ENCODE results near the gene PCLAF. TPM values are rescaled to one million over a fixed set of nuclear protein-coding genes. Genes with fewer than 3 reads are reported as not detected.
"Not testable (repeated sequence)": the region's sequence is repeated elsewhere in the genome, so short reads cannot be mapped to it uniquely, and the experiment has no call there.

PCLAF gene
- total and polyA plus RNA-seq, 4 donors: 3.5 to 36.2 (median 6.0) TPM

DNA sequence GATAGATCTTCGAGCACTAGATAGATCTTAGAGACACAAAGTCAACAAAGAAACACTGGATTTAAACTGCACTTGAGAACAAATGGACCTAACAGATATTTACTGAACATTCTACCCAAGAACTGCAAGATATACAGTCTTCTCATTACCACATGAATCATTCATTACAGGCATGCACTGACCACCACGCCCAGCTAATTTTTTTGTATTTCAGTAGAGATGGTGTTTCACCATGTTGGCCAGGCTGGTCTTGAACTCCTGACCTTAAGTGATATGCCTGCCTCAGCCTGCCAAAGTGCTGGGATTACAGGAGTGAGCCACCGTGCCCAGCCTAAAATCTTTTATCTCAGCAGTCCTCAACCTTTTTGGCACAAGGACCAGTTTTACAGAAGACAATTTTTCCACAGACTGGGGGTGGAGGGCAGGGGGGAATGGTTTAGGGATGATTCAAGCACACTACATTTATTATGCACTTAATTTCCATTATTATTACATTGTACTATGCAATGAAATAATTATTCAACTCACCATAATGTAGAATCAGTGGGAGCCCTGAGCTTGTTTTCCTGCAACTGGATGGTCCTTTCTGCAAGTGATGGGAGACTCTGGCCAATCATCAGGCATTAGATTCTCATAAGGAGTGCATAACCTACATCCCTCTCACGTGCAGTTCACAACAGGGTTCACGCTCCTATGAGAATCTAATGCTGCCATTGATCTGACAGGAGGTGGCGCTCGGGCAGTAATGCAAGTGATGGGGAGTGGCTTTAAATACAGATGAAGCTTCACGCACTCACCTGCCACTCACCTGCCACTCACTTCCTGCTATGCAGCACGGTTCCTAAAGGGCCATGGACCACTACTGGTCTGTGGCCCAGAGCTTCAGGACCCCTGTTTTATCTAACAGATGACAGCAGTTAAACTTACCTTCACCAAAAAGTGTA, 47.0 kb downstream of the PCLAF start:
- no peak overlapping the region for H3K9ac ChIP-seq (ENCODE audit: insufficient read depth in 1 of 2, low read length in 2 of 2)
- no peak overlapping the region for H3K4me3 ChIP-seq
- DNase-seq (no peak), ATAC-seq (ENCODE audit: insufficient read depth, low FRiP score) (no peak)
- H3K27me3 ChIP-seq (ENCODE audit: control insufficient read depth in 3 of 3, insufficient read depth in 3 of 3, low read length in 2 of 3): no peaks in the 10 kb centered on the region
- 78 to 81% methylated on average over 9 of the region's 9 CpGs for WGBS, 2 donors
- H3K4me1 ChIP-seq (ENCODE audit: control insufficient read depth in 5 of 5, insufficient read depth in 5 of 5, low read length in 5 of 5): peaks cover 0 to 5% (median 0%) of the 10 kb centered on the region in 5 donors
- H3K9me3 ChIP-seq (ENCODE audit: control insufficient read depth in 4 of 4, insufficient read depth in 3 of 4, low read length in 3 of 4): no peaks in the 10 kb centered on the region
- no peak overlapping the region for H3K27ac ChIP-seq (ENCODE audit: low read depth in 1 of 2, low read length in 1 of 2)
- TF ChIP-seq, protein P1, sequence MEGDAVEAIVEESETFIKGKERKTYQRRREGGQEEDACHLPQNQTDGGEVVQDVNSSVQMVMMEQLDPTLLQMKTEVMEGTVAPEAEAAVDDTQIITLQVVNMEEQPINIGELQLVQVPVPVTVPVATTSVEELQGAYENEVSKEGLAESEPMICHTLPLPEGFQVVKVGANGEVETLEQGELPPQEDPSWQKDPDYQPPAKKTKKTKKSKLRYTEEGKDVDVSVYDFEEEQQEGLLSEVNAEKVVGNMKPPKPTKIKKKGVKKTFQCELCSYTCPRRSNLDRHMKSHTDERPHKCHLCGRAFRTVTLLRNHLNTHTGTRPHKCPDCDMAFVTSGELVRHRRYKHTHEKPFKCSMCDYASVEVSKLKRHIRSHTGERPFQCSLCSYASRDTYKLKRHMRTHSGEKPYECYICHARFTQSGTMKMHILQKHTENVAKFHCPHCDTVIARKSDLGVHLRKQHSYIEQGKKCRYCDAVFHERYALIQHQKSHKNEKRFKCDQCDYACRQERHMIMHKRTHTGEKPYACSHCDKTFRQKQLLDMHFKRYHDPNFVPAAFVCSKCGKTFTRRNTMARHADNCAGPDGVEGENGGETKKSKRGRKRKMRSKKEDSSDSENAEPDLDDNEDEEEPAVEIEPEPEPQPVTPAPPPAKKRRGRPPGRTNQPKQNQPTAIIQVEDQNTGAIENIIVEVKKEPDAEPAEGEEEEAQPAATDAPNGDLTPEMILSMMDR (IDR thresholded peaks at IDR 0.05; ENCODE audit: control extremely low read depth, extremely low read depth): no peak
- H3K36me3 ChIP-seq (ENCODE audit: control insufficient read depth in 4 of 4, insufficient read depth in 4 of 4, low read length in 4 of 4): no peaks in the 10 kb centered on the region

DNA sequence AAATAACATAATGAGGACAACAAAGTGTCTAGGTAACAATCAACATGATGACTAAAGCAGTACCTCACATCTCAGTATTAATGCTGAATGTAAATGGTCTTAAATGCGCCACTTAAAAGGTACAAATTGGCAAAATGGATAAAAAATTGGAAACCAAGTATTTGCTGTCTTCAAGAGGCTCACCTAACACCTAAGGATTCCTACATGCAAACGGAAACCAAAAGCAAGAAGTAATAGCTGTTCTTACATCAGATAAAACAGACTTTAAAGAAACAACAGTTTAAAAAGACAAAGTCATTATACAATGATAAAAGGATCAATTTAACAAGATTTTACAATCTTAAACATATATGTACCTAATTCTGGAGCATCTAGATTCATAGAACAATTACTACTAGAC, 47.7 kb downstream of the PCLAF start:
- no peaks in the 10 kb centered on the region for H3K36me3 ChIP-seq (ENCODE audit: control insufficient read depth in 4 of 4, insufficient read depth in 4 of 4, low read length in 4 of 4)
- no peaks in the 10 kb centered on the region for H3K4me1 ChIP-seq (ENCODE audit: control insufficient read depth in 5 of 5, insufficient read depth in 5 of 5, low read length in 5 of 5)
- no peaks in the 10 kb centered on the region for H3K9me3 ChIP-seq (ENCODE audit: control insufficient read depth in 4 of 4, insufficient read depth in 3 of 4, low read length in 3 of 4)
- TF ChIP-seq, protein P1 (IDR thresholded peaks at IDR 0.05; ENCODE audit: control extremely low read depth, extremely low read depth): no peak
- DNase-seq (no peak), ATAC-seq (ENCODE audit: insufficient read depth, low FRiP score) (no peak)
- WGBS, 2 donors: 90 to 95% methylated on average over 2 of the region's 2 CpGs
- H3K27me3 ChIP-seq (ENCODE audit: control insufficient read depth in 3 of 3, insufficient read depth in 3 of 3, low read length in 2 of 3): no peaks in the 10 kb centered on the region
- no peak overlapping the region for H3K9ac ChIP-seq (ENCODE audit: insufficient read depth in 1 of 2, low read length in 2 of 2)
- H3K27ac ChIP-seq (ENCODE audit: low read depth in 1 of 2, low read length in 1 of 2): no peak overlapping the region
- H3K4me3 ChIP-seq: no peak overlapping the region

DNA sequence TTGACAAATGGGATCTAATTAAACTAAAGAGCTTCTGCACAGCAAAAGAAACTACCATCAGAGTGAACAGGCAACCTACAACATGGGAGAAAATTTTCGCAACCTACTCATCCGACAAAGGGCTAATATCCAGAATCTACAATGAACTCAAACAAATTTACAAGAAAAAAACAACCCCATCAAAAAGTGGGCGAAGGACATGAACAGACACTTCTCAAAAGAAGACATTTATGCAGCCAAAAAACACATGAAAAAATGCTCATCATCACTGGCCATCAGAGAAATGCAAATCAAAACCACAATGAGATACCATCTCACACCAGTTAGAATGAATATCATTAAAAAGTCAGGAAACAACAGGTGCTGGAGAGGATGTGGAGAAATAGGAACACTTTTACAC, 49.6 kb downstream of the PCLAF start:
- 50 to 58% methylated on average over 2 of the region's 3 CpGs for WGBS, 2 donors
- H3K4me1 ChIP-seq (ENCODE audit: control insufficient read depth in 5 of 5, insufficient read depth in 5 of 5, low read length in 5 of 5); H3K27me3 ChIP-seq (ENCODE audit: control insufficient read depth in 3 of 3, insufficient read depth in 3 of 3, low read length in 2 of 3); H3K27ac ChIP-seq (ENCODE audit: low read depth in 1 of 2, low read length in 1 of 2); H3K36me3 ChIP-seq (ENCODE audit: control insufficient read depth in 4 of 4, insufficient read depth in 4 of 4, low read length in 4 of 4); H3K9me3 ChIP-seq (ENCODE audit: control insufficient read depth in 4 of 4, insufficient read depth in 3 of 4, low read length in 3 of 4); DNase-seq; H3K9ac ChIP-seq (ENCODE audit: insufficient read depth in 1 of 2, low read length in 2 of 2); ATAC-seq (ENCODE audit: insufficient read depth, low FRiP score); H3K4me3 ChIP-seq: not testable (repeated sequence)

DNA sequence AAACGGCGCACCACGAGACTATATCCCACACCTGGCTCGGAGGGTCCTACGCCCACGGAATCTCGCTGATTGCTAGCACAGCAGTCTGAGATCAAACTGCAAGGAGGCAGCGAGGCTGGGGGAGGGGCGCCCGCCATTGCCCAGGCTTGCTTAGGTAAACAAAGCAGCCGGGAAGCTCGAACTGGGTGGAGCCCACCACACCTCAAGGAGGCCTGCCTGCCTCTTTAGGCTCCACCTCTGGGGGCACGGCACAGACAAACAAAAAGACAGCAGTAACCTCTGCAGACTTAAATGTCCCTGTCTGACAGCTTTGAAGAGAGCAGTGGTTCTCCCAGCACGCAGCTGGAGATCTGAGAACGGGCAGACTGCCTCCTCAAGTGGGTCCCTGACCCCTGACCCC, 54.3 kb downstream of the PCLAF start:
- 59 to 67% methylated on average over 1 to 7 of the region's 15 CpGs for WGBS, 2 donors
- H3K27me3 ChIP-seq (ENCODE audit: control insufficient read depth in 3 of 3, insufficient read depth in 3 of 3, low read length in 2 of 3); ATAC-seq (ENCODE audit: insufficient read depth, low FRiP score); H3K27ac ChIP-seq (ENCODE audit: low read depth in 1 of 2, low read length in 1 of 2); DNase-seq; H3K36me3 ChIP-seq (ENCODE audit: control insufficient read depth in 4 of 4, insufficient read depth in 4 of 4, low read length in 4 of 4); H3K4me1 ChIP-seq (ENCODE audit: control insufficient read depth in 5 of 5, insufficient read depth in 5 of 5, low read length in 5 of 5); H3K9me3 ChIP-seq (ENCODE audit: control insufficient read depth in 4 of 4, insufficient read depth in 3 of 4, low read length in 3 of 4); H3K9ac ChIP-seq (ENCODE audit: insufficient read depth in 1 of 2, low read length in 2 of 2); H3K4me3 ChIP-seq: not testable (repeated sequence)

DNA sequence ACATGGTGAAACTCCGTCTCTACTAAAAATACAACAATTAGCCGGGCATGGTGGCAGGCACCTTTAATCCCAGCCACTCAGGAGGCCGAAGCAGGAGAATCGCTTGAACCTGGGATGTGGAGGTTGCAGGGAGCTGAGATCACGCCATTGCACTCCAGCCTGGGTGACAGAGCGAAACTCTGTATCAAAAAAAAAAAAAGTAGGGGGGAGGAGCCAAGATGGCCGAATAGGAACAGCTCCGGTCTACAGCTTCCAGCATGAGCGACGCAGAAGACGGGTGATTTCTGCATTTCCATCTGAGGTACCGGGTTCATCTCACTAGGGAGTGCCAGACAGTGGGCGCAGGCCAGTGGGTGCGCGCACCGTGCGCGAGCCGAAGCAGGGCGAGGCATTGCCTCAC, 54.8 kb downstream of the PCLAF start:
- ATAC-seq (ENCODE audit: insufficient read depth, low FRiP score); H3K36me3 ChIP-seq (ENCODE audit: control insufficient read depth in 4 of 4, insufficient read depth in 4 of 4, low read length in 4 of 4); H3K4me1 ChIP-seq (ENCODE audit: control insufficient read depth in 5 of 5, insufficient read depth in 5 of 5, low read length in 5 of 5); H3K9ac ChIP-seq (ENCODE audit: insufficient read depth in 1 of 2, low read length in 2 of 2); H3K27ac ChIP-seq (ENCODE audit: low read depth in 1 of 2, low read length in 1 of 2); H3K27me3 ChIP-seq (ENCODE audit: control insufficient read depth in 3 of 3, insufficient read depth in 3 of 3, low read length in 2 of 3); H3K4me3 ChIP-seq; H3K9me3 ChIP-seq (ENCODE audit: control insufficient read depth in 4 of 4, insufficient read depth in 3 of 4, low read length in 3 of 4); DNase-seq: not testable (repeated sequence)
- WGBS, 2 donors: 92 to 93% methylated on average over 8 to 11 of the region's 20 CpGs
